Activated gamma-delta T cell (primary cell): Measurements from ENCODE around the gene TUB.

Source experiments
- DNase-seq: peaks from one replicate; lab custom pipeline; 2025; lab: John Stamatoyannopoulos, UW

TUB gene

DNA sequence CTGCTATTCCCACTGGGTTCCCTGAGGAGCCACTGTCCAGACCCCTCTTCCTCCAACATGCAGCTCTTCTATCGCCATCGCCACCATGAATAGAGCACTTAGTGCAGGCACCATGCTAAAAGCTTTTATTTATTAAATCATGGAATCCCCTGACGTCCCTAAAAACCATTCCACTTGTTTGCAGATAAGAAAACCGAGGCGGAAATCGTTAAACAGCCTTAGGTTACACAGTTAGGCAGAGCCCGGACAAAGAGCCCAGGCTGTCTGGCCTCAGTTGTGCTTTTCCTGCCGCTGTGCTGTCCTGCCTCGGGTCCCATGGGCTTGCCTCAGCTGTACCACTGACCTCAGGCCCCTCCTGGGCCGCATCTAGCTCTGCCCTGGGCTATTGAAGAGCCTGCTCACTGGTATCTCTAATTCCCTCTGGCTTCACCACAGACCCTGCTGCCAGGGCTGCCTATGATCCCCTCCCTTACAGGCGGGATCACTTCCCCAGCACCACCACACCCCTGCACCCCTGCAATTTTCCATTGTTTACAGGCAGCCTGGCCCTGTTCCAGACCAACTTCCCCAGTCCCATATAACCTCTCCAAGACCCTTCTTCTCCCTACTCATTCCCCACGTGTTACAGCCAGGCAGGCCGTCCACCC is 13.0 kb upstream of the TUB start:
- no peak for DNase-seq

- no peak for DNase-seq
These were observed 12.3 kb upstream of the TUB start for GRCh38 chr11:8068605-8069221.

DNA sequence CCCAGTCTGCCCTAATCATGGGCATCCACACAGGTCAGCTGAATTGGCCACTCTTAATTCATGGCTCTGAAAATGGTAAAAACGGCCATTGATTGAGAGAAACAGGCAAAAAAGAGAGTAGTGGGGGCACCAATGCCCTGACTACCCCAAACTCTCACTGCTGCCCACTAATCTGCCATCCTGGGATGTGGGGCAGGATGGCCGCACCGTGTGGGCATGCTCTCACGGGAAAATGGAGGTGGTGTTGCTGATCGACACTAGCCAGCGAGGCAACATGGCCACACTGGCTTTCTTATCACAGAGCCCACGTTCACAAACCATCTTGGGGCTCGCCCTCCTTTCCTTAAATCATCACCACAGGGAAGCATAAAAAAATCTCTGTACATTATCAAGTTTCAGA is 11.2 kb upstream of the TUB start:
- no peak for DNase-seq

- no peak for DNase-seq
These were observed 10.4 kb upstream of the TUB start for GRCh38 chr11:8070417-8071115.

DNA sequence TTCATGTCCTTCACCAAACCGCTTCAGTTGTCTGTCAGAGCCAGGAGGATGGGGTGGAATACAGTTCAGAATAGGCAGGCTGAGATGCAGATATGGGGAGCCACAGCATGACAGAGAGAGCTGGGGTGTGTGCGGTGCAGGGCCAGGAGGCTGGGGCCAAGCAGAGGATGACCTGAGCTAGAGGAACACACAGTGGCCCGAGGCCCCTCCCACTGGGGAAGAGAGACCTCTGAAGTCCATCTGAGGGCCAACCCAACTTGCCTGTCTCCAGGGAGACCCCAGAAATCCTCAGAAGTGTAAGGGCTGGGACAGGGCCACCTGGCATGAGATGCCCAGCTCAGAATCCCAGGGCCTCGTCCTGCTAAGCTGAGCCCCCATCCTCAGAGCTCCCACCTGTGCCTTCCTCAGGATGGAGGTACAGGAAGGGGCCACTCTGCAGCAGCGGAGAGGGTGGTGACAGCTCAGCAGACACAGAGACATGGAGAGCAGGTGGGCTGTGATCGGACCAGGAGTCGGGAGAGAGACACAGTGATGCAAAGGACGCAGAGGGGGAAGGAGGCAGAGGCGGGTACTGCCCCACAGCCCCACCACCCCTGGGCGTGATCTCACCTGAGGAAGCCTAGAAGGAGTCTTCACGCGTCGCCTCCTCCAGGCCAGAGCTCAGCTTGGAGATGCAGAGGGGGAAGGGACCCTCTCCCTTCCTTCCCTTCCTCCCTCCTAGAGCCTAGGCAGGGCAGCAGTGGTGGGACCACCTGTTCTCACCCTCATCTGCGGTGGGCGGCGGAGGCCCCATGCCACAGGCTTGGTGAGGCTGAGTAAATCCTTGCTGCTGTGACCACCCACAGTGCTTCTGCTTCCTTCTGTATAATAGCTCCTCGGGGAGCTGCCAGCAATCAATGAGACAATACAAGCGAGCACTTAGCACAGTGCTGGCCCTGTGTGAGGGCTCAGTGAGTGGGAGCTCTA is 9.1 kb upstream of the TUB start:
- DNase-seq: no peak

DNA sequence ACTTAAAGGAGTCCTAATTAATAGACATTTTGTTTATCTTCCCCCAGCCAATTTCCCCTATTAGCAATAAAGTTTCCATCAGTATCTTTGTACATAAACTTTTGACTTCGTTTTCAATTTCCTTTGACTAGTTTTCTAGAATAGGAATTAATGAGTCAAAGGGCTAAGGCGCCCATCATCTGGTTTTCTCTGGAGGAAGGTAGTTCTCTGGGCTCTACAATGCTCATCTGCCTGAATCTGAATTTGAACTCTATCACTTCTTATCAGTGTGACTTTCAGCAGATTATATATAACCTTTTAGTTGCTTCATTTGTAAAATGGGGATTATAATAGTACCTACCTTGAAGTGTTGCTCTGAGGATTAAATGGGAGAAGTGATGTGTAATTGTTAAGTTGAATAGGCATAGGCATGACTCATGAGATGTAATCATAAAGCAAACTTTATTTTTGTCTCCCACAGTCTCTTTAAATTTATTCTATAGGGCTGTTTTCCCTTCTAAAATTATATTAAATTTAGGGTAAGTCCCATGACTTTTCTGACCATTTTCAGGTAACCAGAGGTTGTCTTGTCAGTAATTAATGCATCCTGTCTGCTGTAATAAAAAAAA is 5.8 kb upstream of the TUB start:
- no peak for DNase-seq

DNA sequence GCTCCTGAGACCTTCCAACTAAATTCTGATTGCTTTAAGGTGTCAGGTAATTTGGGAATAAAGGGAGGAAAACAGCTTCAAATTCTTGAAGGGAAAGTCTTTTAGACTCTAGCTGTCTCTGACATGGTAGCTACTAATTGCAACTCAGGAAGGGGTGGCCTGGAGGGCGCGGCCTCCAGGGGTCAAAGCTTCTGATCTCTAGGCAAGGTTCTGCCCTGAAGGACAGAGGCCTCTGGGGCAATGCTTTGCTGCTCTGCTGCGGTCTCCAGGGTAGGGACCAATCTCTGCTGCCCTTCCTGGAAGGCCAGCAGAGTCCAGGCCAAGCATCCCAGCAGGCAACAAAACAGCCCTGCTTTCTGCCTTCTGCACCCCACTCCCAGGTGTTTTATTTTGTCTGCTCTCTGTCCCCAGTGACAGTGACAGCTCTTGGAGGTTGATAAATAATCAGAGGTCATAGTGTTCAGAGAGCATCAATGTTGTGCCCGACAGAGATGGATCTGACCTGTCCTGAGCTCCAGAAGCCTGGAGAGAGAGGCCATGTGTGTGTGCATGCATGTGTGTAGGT is 1.8 kb upstream of the TUB start:
- no peak for DNase-seq

DNA sequence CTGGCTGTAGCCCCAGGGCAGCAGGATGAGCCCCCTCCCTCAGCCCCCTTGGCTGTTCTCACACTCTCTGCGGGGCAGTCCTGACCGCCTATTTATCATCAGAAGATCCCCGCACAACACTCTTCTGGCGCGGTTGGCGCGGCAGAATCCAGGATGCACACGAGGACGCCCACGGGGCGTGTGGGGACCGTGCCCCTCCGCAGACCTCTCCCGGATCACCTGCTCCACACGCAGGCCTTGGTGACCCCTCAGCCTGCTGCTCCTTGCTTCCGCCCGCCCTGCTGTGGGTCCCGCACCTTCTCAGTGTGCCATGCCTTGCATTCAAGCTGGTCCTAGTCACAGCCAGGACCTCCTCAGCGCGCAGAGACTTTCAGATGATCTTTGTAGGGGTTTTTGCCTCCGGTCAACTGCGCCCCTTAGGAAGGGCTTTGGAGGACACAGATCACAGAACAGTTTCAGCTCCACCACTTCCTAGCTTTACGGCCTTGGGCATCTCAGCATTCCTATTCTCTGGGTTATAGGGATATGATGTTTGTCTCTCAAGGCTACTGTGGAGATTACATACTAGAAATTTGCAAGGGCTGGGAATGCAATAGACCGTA is 841 bp upstream of the TUB start:
- no peak for DNase-seq

DNA sequence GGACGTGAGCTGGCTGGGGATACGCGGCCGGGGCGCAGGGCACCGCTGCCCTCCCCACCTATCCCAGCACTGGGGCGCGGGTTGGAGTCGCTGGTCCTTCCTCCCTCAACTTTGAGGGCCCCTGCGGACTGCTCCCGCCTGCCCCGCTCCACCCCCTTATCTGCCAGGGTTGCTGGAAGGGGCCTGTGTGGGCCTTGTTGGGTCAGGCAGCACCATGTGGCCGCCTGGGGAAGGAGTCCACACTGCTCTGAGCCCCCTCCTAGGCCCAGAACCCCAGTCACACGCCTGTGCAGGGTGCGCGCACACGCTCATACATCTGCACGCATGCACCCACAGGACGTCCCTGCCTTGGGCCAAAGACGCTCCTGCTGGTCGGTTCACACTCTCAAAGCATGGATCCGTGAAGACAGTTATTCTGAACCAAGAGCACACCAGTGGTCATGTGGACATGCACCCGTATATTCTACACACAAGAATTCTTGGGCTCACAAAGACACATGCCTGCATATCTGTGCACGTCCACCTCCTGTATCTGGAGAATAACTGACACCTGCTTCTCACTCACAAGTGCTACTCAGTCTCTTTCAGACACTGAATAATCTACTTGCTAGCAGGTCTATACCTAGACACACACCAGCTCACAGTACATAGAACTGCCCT is 710 bp downstream of the TUB start:
- DNase-seq: no peak

GRCh38 chr11:8082391-8083087 is 1.5 kb downstream of the TUB start:
- no peak for DNase-seq

DNA sequence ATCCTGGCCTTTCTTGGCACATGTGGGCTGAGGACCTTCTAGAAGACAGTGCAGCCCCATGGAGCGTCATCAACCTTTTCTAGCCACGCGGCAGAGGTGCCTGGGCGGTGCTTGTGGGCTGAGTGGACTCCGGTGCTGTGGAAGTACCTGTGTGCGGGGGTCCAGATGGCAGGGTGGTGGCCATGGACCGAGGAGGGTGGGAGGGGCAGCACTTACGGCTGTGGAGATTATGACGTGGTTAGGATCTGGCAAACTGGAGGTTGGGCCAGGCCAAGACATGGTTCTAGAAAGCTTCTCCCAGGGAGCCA is 2.0 kb downstream of the TUB start:
- no peak for DNase-seq

DNA sequence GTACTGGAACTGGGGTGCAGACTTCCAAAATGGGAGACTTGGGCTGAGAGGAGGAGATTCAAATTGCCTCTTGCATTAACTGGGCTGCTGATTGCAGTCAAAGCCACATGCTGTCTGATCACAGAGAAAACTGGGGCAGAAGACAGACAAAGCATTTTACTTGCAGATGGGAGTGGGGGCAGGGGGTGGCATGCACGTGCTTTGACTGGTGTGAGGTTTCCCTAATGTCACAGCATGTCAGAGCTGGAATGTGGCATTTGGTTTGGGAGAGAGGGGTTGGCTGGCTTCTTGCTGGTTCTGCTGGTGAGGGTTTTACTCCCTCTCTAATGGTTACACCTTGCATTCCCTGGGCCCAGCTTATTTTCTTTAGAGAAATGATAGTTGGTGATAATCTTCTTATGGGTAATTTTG is 2.9 kb downstream of the TUB start:
- no peak for DNase-seq

- no peak for DNase-seq
These were observed 3.3 kb downstream of the TUB start for GRCh38 chr11:8084352-8084751.

DNA sequence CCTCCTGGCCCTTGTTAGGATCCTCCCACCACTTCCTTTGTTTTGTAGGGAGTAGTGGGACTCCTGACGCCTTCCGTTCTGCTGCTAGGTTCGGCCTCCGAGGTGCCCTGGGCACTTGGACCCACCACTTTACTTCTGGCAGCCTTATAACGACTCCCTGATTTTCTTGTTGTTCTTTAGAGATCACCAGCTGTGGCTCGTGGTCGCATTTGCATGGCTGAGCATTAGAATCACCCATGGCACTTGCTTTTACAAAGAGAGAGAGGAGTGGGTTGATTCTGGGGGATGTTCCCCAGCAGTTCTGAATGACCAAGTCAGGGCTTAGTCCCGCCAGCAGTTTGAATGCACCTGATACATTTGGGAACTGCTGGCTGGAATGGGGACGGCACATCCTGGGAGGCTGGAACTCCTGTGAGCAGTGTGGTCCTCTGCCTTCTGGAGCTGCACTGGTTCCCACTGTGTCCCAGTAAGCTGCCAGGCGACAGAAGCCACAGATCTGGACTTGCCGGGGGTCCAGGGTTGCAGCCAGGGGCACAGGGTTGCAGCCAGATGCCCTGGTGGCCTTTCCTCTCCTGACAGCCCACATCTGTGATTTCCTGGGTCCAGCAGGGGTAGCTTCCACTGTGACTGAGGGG is 4.1 kb downstream of the TUB start:
- no peak for DNase-seq

DNA sequence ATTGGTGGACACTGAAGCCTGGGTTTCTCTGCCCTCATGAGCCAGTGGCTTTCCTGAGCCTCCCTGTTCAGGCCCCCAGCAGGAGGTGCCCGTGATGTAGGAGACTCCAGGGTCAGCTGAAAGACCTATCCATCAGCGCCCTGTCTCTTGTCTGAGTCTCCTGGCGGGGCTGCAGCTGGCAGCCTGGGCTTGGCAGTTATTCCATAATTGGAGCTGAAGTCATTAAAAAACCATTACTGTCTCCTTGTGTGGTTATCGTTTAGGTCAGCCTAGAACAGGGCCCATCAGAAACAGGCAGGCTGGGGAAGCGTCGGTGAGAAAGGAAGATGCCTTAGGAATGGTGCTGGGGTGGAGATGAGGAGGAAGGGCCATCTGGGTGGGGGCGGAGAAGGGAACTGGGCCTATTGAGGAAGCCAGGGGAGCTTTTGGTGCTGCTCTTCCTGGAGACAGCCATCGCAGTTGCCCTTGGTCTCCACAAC is 5.0 kb downstream of the TUB start:
- DNase-seq: no peak

GRCh38 chr11:8086571-8086970 is 5.6 kb downstream of the TUB start:
- DNase-seq: no peak

DNA sequence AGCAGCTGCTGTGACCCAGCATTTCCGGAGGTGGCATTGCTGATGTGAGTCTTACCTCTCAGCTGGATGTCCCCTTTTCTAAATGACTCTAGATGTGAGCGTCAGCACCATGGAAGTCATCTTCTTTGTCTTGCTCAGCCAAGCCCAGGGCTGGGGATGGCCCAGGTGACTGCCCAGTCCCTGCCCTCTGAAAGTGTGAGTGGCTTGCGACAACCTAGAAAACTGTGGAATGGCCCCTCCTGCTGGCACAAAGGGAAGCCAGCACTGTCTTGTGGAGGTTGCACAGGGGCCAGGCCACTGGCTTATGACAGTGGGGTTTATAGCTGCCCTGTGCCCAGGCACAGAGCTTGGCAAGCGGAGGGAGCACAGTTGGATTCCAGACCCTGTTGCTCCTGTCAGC is 6.2 kb downstream of the TUB start:
- no peak for DNase-seq

- no peak for DNase-seq
These were observed 6.7 kb downstream of the TUB start for GRCh38 chr11:8087756-8088155.

DNA sequence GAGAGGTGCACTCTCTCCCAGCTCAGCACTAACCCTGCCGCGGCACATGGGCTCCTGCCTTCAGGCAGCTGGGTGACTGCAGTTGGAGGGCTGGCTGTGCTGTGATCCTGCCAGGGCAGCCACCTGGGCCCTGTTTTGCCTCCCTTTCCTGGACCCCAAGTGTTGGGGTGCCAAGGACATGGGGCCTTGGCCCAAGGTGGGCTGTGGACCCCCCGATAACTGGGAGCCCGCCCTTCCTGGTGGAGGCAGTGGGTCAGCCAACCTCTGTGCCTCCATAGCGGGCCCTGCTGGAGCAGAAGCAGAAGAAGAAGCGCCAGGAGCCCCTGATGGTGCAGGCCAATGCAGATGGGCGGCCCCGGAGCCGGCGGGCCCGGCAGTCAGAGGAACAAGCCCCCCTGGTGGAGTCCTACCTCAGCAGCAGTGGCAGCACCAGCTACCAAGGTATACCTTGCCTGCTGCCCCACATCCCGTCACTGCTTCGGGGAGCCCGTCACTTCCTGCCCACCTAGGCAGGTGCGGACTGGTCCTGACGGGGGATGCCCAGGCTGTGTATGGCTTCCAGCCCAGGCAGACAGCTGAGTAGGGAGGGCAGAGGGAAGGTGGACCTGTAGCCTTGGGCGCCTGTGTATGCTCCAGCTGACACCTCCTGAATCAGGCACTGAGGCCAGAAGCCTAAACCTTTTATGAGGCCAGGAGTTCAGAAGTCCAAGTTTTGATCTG is 8.9 kb downstream of the TUB start:
- no peak for DNase-seq
